ENCODE measurements around the gene WT1.

GRCh38 chr11:32348502-32348901 is 86.8 kb downstream of the WT1 start:
- no peak for TF ChIP-seq CTCF (IDR thresholded peaks at IDR 0.05)
- no peak for TF ChIP-seq POLR2A (IDR thresholded peaks at IDR 0.05)
